ENCODE measurements around the gene CORO1C. TPM values are rescaled to one million over a fixed set of nuclear protein-coding genes. Genes with fewer than 3 reads are reported as not detected.

Gene CORO1C
- total RNA-seq, 1 donor from 2014 or later = 380 TPM

DNA sequence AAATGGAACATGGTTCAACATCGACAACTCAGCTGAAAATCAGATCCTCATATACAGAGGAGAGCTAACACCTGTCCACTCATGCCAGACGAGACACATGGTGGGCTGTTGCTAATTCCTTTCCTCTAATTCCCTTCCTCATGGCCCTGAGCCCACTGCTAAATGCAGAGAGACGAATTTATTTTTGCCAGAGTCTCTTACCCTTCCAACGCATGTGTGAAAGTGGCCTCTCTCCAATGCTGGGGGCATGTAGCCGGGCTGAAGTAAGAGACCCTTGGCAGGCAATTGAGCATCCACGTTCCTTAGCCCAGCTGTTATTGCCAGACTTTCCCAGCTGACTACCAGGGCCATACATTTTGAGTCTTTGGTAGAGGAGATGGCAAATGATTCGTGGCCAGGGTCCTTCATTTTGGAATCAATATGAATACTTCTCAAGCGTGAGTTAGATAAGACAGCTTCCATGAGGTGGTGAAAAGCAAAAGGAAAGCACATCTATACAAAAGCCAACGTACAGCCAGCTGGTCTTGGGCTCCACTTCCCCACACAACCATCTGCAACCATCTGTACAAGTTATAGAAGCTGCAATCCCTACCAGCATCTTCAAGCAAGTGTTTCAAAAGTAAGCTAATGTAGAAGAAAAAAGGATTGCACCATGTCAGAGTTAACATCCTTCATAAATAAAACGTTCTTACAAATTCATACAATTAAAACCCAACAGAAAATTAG, 28.6 kb downstream of the CORO1C start:
- H3K4me3 Mint-ChIP-seq (ENCODE audit: unreplicated experiment) = no peak overlapping the region
- peaks cover 78% of the 10 kb centered on the region for H3K4me1 Mint-ChIP-seq (ENCODE audit: unreplicated experiment)
- TF ChIP-seq, protein P1, sequence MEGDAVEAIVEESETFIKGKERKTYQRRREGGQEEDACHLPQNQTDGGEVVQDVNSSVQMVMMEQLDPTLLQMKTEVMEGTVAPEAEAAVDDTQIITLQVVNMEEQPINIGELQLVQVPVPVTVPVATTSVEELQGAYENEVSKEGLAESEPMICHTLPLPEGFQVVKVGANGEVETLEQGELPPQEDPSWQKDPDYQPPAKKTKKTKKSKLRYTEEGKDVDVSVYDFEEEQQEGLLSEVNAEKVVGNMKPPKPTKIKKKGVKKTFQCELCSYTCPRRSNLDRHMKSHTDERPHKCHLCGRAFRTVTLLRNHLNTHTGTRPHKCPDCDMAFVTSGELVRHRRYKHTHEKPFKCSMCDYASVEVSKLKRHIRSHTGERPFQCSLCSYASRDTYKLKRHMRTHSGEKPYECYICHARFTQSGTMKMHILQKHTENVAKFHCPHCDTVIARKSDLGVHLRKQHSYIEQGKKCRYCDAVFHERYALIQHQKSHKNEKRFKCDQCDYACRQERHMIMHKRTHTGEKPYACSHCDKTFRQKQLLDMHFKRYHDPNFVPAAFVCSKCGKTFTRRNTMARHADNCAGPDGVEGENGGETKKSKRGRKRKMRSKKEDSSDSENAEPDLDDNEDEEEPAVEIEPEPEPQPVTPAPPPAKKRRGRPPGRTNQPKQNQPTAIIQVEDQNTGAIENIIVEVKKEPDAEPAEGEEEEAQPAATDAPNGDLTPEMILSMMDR (IDR thresholded peaks at IDR 0.05; ENCODE audit: unreplicated experiment) = no peak
- H3K27me3 Mint-ChIP-seq (ENCODE audit: unreplicated experiment) = peaks cover 15% of the 10 kb centered on the region
- peaks cover 36% of the 10 kb centered on the region for H3K36me3 Mint-ChIP-seq (ENCODE audit: low read depth, unreplicated experiment)
- H3K27ac Mint-ChIP-seq (ENCODE audit: unreplicated experiment) = peak overlapping the region; percentile 91
- DNase-seq (ENCODE audit: low spot score) = no peak
- H3K9me3 Mint-ChIP-seq (ENCODE audit: unreplicated experiment) = no peaks in the 10 kb centered on the region

DNA sequence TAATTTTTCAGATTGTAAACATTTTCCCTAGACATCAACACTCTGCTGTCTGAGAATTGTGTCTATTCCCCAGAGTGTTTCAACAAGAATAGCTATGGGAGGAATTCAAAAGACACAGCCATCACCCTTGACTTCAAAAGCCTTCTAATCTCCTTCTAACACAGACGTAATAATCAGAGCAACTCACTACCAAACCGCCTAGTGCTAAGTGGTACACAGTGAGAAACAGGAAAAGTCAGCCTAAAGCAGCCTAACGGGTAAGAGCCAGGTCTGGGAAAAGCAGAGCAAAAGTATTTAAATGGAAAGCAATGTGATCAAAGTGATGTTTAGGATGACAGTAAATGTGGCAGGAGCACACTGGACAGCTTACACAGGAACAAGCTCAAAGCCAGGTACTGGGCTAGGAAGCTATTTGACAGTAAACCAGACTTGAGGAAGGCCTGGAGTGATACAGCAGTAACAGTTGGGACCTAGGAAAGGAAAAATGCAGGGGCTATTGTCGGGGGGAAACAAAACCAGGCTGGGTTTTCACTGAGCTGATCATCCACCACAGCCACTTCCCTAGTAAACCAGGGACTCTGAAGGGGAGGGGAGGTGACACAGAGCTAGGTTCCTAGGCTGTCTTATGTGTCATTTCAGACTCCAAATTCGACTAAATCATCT, 29.4 kb downstream of the CORO1C start:
- TF ChIP-seq, protein P1 (IDR thresholded peaks at IDR 0.05; ENCODE audit: unreplicated experiment) = no peak
- no peak for DNase-seq (ENCODE audit: low spot score)
- Mint-ChIP-seq H3K4me1 (ENCODE audit: unreplicated experiment) (peaks cover 80% of the 10 kb centered on the region), H3K27ac (ENCODE audit: unreplicated experiment) (peak overlapping the region; percentile 91), H3K9me3 (ENCODE audit: unreplicated experiment) (no peaks in the 10 kb centered on the region), H3K4me3 (ENCODE audit: unreplicated experiment) (no peak overlapping the region), H3K27me3 (ENCODE audit: unreplicated experiment) (peaks cover 15% of the 10 kb centered on the region), H3K36me3 (ENCODE audit: low read depth, unreplicated experiment) (peaks cover 44% of the 10 kb centered on the region)

- TF ChIP-seq, protein P1 (IDR thresholded peaks at IDR 0.05; ENCODE audit: unreplicated experiment) = no peak
- peaks cover 89% of the 10 kb centered on the region for H3K4me1 Mint-ChIP-seq (ENCODE audit: unreplicated experiment)
- H3K9me3 Mint-ChIP-seq (ENCODE audit: unreplicated experiment) = no peaks in the 10 kb centered on the region
- peaks cover 46% of the 10 kb centered on the region for H3K36me3 Mint-ChIP-seq (ENCODE audit: low read depth, unreplicated experiment)
- peak overlapping the region; percentile 73 for H3K4me3 Mint-ChIP-seq (ENCODE audit: unreplicated experiment)
- no peak for DNase-seq (ENCODE audit: low spot score)
- peaks cover 15% of the 10 kb centered on the region for H3K27me3 Mint-ChIP-seq (ENCODE audit: unreplicated experiment)
- peak overlapping the region; percentile 91 for H3K27ac Mint-ChIP-seq (ENCODE audit: unreplicated experiment)
These were observed 30.3 kb downstream of the CORO1C start for GRCh38 chr12:108700833-108701541.

GRCh38 chr12:108699955-108700563, 31.3 kb downstream of the CORO1C start:
- Mint-ChIP-seq H3K4me1 (ENCODE audit: unreplicated experiment) (peaks cover 91% of the 10 kb centered on the region), H3K9me3 (ENCODE audit: unreplicated experiment) (no peaks in the 10 kb centered on the region), H3K4me3 (ENCODE audit: unreplicated experiment) (peak overlapping the region; percentile 73), H3K36me3 (ENCODE audit: low read depth, unreplicated experiment) (peaks cover 56% of the 10 kb centered on the region), H3K27ac (ENCODE audit: unreplicated experiment) (peak overlapping the region; percentile 91), H3K27me3 (ENCODE audit: unreplicated experiment) (peaks cover 13% of the 10 kb centered on the region)
- peak; percentile 40 for DNase-seq (ENCODE audit: low spot score)
- TF ChIP-seq, protein P1 (IDR thresholded peaks at IDR 0.05; ENCODE audit: unreplicated experiment) = no peak
